HFFc6 (cell line): ENCODE results near the gene ZIC1. TPM values are rescaled to one million over a fixed set of nuclear protein-coding genes. Genes with fewer than 3 reads are reported as not detected.

Experiments
- DNase-seq: peaks from one replicate; pipeline ENCODE4 v3.0.0-alpha.2; 2018
- H3K27ac Mint-ChIP-seq: 2 replicates; pipeline ENCODE4 v1.8.0; 2020; ENCODE audit warnings: mild to moderate bottlenecking, mixed read lengths
- H3K27me3 Mint-ChIP-seq: 2 replicates; pipeline ENCODE4 v1.8.0; 2021; ENCODE audit warnings: mild to moderate bottlenecking, moderate library complexity, mixed read lengths; ENCODE audit not compliant: insufficient read depth
- H3K36me3 Mint-ChIP-seq: 2 replicates; pipeline ENCODE4 v1.8.0; 2021; ENCODE audit warnings: low read depth, mixed read lengths
- H3K4me1 Mint-ChIP-seq: 2 replicates; pipeline ENCODE4 v1.8.0; 2020; ENCODE audit warnings: low read depth, mixed read lengths
- H3K4me3 Mint-ChIP-seq: 2 replicates; pipeline ENCODE4 v1.8.0; 2020; ENCODE audit warnings: mild to moderate bottlenecking, moderate library complexity, mixed read lengths
- H3K9me3 Mint-ChIP-seq: 2 replicates; pipeline ENCODE4 v1.8.0; 2020; ENCODE audit warnings: mild to moderate bottlenecking, mixed read lengths
- CTCF ChIP-seq: fragments of 200-600 bp; sonication (generic); IDR thresholded peaks from 2 replicates; pipeline ENCODE4 v1.5.0; 2021; ENCODE audit warnings: antibody characterized with exemption, mild to moderate bottlenecking
- total RNA-seq, 6 experiments: library from RNA; stranded (reverse); fragmentation: NEBNext Ultra II Directional; extraction: Animal tissue kit (Norgen Biotek cat#: 25700); gene quantifications; 2 replicates in 1 of 6; 3 replicates in 5 of 6; pipeline ENCODE4 v1.2.3, GENCODE V29; 2021

The ZIC1 gene
- total RNA-seq, 6 experiments from 2014 or later: 0.43 to 1.0 (median 0.57) TPM

GRCh38 chr3:147372525-147373027 is 36.6 kb upstream of the ZIC1 start:
- peaks cover 10% of the 10 kb centered on the region; the same call in 1 of the 2 replicates for H3K9me3 Mint-ChIP-seq
- H3K27ac Mint-ChIP-seq: no peak overlapping the region
- H3K27me3 Mint-ChIP-seq: peaks cover 77% of the 10 kb centered on the region
- no peaks in the 10 kb centered on the region; the same call in 1 of the 2 replicates for H3K36me3 Mint-ChIP-seq
- H3K4me3 Mint-ChIP-seq: no peak overlapping the region
- no peak for TF ChIP-seq CTCF
- DNase-seq: no peak
- peaks cover 5% of the 10 kb centered on the region; the same call in 1 of the 2 replicates for H3K4me1 Mint-ChIP-seq

GRCh38 chr3:147373301-147373700 is 35.9 kb upstream of the ZIC1 start:
- no peak for TF ChIP-seq CTCF
- peaks cover 74% of the 10 kb centered on the region for H3K27me3 Mint-ChIP-seq
- H3K9me3 Mint-ChIP-seq: peaks cover 10% of the 10 kb centered on the region; the same call in 1 of the 2 replicates
- H3K36me3 Mint-ChIP-seq: no peaks in the 10 kb centered on the region; the same call in 1 of the 2 replicates
- H3K27ac Mint-ChIP-seq: no peak overlapping the region
- peaks cover 5% of the 10 kb centered on the region; the same call in 1 of the 2 replicates for H3K4me1 Mint-ChIP-seq
- no peak overlapping the region for H3K4me3 Mint-ChIP-seq
- no peak for DNase-seq

- peaks cover 65% of the 10 kb centered on the region for H3K27me3 Mint-ChIP-seq
- TF ChIP-seq CTCF: no peak
- no peak overlapping the region for H3K27ac Mint-ChIP-seq
- no peaks in the 10 kb centered on the region for H3K36me3 Mint-ChIP-seq
- DNase-seq: no peak
- no peak overlapping the region for H3K4me3 Mint-ChIP-seq
- no peaks in the 10 kb centered on the region for H3K4me1 Mint-ChIP-seq
- H3K9me3 Mint-ChIP-seq: peaks cover under 1% of the 10 kb centered on the region; the same call in 1 of the 2 replicates
These were observed 31.5 kb upstream of the ZIC1 start for GRCh38 chr3:147377412-147378367.

- DNase-seq: no peak
- Mint-ChIP-seq H3K9me3 (no peaks in the 10 kb centered on the region), H3K27me3 (peaks cover 65% of the 10 kb centered on the region), H3K36me3 (no peaks in the 10 kb centered on the region), H3K4me3 (no peak overlapping the region), H3K4me1 (peaks cover 11% of the 10 kb centered on the region), H3K27ac (no peak overlapping the region)
- no peak for TF ChIP-seq CTCF
These were observed 29.5 kb upstream of the ZIC1 start for GRCh38 chr3:147379651-147380050.

- DNase-seq: no peak
- H3K27ac Mint-ChIP-seq: no peak overlapping the region
- peaks cover 64% of the 10 kb centered on the region for H3K27me3 Mint-ChIP-seq
- no peak overlapping the region for H3K4me3 Mint-ChIP-seq
- H3K9me3 Mint-ChIP-seq: no peaks in the 10 kb centered on the region
- no peaks in the 10 kb centered on the region for H3K36me3 Mint-ChIP-seq
- TF ChIP-seq CTCF: no peak
- H3K4me1 Mint-ChIP-seq: peaks cover 16% of the 10 kb centered on the region
These were observed 28.7 kb upstream of the ZIC1 start for GRCh38 chr3:147380387-147380951.
